VCaP (cell line): ENCODE measurements around the gene SRD5A1.

Experiments
- H3K27ac ChIP-seq: fragments of 450-650 bp; 2 replicates; pipeline ENCODE4 v1.5.1; 2017
- CTCF ChIP-seq: fragments of 450-650 bp; conservative IDR thresholded peaks from 2 replicates; pipeline ENCODE4 v1.5.1; 2017; ENCODE audit warnings: mild to moderate bottlenecking, moderate library complexity

Gene SRD5A1

GRCh38 chr5:6660688-6661087 lies 27.4 kb downstream of the SRD5A1 start:
- no peak for TF ChIP-seq CTCF
- H3K27ac ChIP-seq, result no peak overlapping the region

DNA sequence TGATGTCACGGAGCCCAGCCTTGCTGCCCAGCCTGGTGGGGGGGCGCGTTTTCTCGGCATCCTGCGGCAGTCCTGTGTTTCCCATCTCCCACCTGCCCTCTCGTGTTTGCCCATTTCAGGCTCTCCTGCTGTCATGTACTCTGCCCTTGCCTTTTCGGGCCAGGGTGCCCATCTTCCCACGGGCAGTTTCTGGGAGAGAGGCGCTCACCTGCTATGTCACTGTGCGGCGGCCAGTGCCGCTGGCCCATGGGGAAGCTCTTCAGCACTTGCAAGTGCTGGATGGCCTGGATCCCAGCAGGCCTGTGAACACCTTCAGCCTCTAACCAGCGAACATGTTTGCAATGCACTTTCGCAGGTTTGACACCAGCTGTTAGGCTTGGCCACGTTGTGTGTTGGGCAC lies 33.5 kb downstream of the SRD5A1 start:
- no peak for TF ChIP-seq CTCF
- no peak overlapping the region for H3K27ac ChIP-seq

DNA sequence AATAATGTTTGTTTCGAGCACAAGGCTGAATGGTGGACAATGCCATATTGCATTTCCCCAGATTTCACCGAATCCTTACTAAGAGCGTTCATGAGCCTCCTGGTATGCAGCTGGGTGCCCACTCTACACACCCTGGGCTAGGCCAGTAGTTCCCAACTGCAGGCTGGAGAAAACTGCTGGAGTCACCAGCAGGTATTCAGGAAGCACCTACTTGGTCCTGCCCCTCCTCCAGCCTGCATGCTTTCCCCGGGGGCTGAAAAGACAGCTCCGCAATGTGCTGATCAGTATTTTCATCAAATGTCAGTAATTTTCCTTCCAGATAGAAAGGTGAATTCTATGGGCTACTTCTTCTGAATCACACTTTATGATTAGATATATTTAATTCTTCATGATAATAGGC lies 34.4 kb downstream of the SRD5A1 start:
- TF ChIP-seq CTCF, result no peak
- no peak overlapping the region for H3K27ac ChIP-seq

DNA sequence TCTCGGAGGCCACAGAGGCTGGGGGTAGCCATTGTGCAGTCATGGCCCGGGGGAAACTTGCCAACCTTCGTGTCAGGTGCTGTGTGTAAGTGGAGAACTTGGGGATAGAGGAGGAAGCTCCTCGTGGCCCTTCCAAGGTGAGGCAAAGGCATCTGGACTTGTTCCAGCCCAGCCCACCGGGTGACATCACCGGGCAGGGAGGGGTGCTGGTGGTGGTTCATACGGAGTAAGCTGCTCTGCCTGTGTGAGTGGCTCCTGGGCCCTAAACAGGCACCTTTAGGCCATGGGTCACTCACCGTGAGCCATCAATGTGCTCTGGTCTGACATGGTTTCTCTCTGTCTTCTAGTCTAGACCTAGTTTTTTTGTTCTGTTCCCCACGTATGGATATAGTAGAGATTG lies 35.5 kb downstream of the SRD5A1 start:
- H3K27ac ChIP-seq, result peak overlapping the region; percentile 44; the same call in 1 of the 2 replicates

GRCh38 chr5:6673031-6673430 lies 39.8 kb downstream of the SRD5A1 start:
- no peak for TF ChIP-seq CTCF
- H3K27ac ChIP-seq, result no peak overlapping the region

GRCh38 chr5:6673963-6674362 lies 40.7 kb downstream of the SRD5A1 start:
- no peak overlapping the region for H3K27ac ChIP-seq
- no peak for TF ChIP-seq CTCF

GRCh38 chr5:6674421-6674820 lies 41.2 kb downstream of the SRD5A1 start:
- TF ChIP-seq CTCF, result no peak
- H3K27ac ChIP-seq, result no peak overlapping the region

- no peak overlapping the region for H3K27ac ChIP-seq
- no peak for TF ChIP-seq CTCF
These were observed 41.6 kb downstream of the SRD5A1 start for GRCh38 chr5:6674886-6675285.
